Subcutaneous adipose tissue (tissue), 4 donors: ENCODE data around the gene NUTM2F. TPM values are rescaled to one million over a fixed set of nuclear protein-coding genes. Genes with fewer than 3 reads are reported as not detected.

Experiments
- total RNA-seq, 4 donors: library from RNA; depleted of rRNA; stranded (reverse); fragments of >200 nt; gene quantifications; one replicate each; pipeline ENCODE4 v1.1.0, GENCODE V29; 2016

Gene NUTM2F
- total RNA-seq, 4 donors from 2014 or later, result not detected

Other genes starting within 250 kb of the NUTM2F start
- gene PTPDC1, start 244.2 kb downstream of the NUTM2F start, total RNA-seq, result 10 to 100 TPM; 11.2 to 16.2 (median 13.4) TPM
- 10 to 100 TPM in 2 of 4 donors, 1 to 10 TPM in 2; 4.4 to 16.3 (median 9.3) TPM for gene ZNF169, start 69.3 kb downstream of the NUTM2F start, total RNA-seq
- not detected for gene PCAT7, start 226.4 kb upstream of the NUTM2F start, total RNA-seq